ENCODE results near the gene PARP1. TPM values are rescaled to one million over a fixed set of nuclear protein-coding genes. Genes with fewer than 3 reads are reported as not detected.

PARP1 gene
- total RNA-seq, 1 donor from 2014 or later, result 18.4 TPM

DNA sequence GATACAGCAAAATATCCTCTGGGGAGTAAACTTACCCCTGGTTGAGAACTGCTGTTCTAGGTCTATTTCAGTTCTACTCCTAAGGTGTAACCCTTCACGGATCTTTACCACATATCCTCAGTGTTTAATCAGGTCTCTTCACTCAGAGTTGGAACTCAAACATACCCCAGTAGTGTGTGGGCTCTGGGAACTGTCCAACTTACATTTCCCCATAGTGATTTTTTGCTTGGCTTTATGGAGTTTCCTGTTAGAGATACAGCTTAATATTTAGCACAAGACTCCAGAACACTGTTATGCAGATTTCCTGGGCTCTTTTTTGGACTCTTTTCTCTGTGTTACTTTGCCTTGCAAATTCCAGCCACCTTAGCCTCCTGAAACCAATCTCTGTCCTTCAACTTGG lies 72.2 kb downstream of the PARP1 start:
- TF ChIP-seq, protein P1, sequence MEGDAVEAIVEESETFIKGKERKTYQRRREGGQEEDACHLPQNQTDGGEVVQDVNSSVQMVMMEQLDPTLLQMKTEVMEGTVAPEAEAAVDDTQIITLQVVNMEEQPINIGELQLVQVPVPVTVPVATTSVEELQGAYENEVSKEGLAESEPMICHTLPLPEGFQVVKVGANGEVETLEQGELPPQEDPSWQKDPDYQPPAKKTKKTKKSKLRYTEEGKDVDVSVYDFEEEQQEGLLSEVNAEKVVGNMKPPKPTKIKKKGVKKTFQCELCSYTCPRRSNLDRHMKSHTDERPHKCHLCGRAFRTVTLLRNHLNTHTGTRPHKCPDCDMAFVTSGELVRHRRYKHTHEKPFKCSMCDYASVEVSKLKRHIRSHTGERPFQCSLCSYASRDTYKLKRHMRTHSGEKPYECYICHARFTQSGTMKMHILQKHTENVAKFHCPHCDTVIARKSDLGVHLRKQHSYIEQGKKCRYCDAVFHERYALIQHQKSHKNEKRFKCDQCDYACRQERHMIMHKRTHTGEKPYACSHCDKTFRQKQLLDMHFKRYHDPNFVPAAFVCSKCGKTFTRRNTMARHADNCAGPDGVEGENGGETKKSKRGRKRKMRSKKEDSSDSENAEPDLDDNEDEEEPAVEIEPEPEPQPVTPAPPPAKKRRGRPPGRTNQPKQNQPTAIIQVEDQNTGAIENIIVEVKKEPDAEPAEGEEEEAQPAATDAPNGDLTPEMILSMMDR (IDR thresholded peaks at IDR 0.05; ENCODE audit: insufficient read depth, low read length, severe bottlenecking), result no peak
- DNase-seq (ENCODE audit: low read depth) (no peak), FAIRE-seq (no peak)
- Histone ChIP-seq H3K36me3 (ENCODE audit: control insufficient read depth, insufficient read depth, low read length) (no peaks in the 10 kb centered on the region), H3K27me3 (ENCODE audit: control insufficient read depth, insufficient read depth, low read length) (no peaks in the 10 kb centered on the region), H3K4me3 (ENCODE audit: low read depth, low read length) (no peak overlapping the region)

DNA sequence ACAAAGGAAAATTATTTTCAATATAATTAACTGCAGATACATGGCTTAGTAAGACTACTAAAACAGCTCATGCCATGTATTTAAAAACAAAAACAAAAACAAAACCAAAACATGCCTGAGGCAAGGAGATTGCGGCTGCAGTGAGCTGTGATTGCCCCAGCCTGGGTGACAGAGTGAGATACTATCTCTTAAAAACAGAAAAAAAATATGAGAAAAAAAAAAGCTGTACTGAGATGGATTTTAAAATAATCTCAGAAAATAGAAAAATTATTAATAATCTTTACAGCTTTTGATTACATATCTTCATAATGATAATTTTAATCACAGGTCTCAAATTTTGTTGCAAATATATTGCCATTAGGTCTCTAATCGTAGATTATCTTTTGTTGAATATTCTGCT lies 74.9 kb downstream of the PARP1 start:
- H3K27me3 ChIP-seq (ENCODE audit: control insufficient read depth, insufficient read depth, low read length), result no peaks in the 10 kb centered on the region
- TF ChIP-seq, protein P1 (IDR thresholded peaks at IDR 0.05; ENCODE audit: insufficient read depth, low read length, severe bottlenecking), result no peak
- DNase-seq (ENCODE audit: low read depth) (no peak), FAIRE-seq (no peak)
- H3K4me3 ChIP-seq (ENCODE audit: low read depth, low read length), result no peak overlapping the region
- H3K36me3 ChIP-seq (ENCODE audit: control insufficient read depth, insufficient read depth, low read length), result no peaks in the 10 kb centered on the region

DNA sequence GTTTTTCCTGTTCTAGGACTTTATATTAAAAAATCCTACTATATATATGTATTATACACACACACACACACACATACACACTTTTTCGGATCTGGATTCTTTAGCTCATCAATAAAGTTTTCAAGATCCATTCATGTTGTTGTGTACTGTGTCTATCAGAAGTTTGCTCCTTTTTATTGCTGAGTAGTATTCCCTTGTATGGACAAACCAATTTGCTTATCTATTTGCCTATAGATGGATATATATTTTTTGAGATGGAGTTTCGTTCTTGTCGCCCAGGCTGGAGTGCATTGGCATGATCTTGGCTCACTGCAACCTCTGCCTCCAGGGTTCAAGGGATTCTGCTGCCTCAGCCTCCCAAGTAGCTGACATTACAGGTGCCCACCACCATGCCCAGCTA lies 78.7 kb downstream of the PARP1 start:
- H3K4me3 ChIP-seq (ENCODE audit: low read depth, low read length), result no peak overlapping the region
- FAIRE-seq (no peak), DNase-seq (ENCODE audit: low read depth) (no peak)
- H3K27me3 ChIP-seq (ENCODE audit: control insufficient read depth, insufficient read depth, low read length), result no peaks in the 10 kb centered on the region
- no peaks in the 10 kb centered on the region for H3K36me3 ChIP-seq (ENCODE audit: control insufficient read depth, insufficient read depth, low read length)
- TF ChIP-seq, protein P1 (IDR thresholded peaks at IDR 0.05; ENCODE audit: insufficient read depth, low read length, severe bottlenecking), result no peak

DNA sequence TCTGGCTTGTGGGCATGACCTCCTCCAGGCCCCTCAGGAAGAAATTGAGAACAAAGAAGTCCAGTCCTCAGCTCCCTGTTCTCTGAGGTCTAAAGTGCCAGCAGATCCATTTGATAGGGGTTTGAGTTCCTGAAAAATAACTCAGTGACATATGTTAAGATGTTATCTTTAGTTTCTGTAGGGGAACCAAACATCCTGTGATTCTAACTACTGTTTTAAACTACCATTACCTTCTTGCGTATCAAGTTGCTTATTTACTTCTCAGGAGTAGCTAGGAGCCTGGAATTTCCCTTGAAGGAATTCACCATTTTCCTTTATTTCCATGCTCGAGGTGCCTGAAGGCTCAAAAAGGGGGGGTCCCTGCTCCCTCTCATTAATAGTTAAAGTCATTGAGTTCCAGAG lies 80.1 kb downstream of the PARP1 start:
- DNase-seq (ENCODE audit: low read depth), result no peak
- H3K27me3 ChIP-seq (ENCODE audit: control insufficient read depth, insufficient read depth, low read length), result no peaks in the 10 kb centered on the region
- no peak overlapping the region for H3K4me3 ChIP-seq (ENCODE audit: low read depth, low read length)
- TF ChIP-seq, protein P1 (IDR thresholded peaks at IDR 0.05; ENCODE audit: insufficient read depth, low read length, severe bottlenecking), result no peak
- no peak for FAIRE-seq
- no peaks in the 10 kb centered on the region for H3K36me3 ChIP-seq (ENCODE audit: control insufficient read depth, insufficient read depth, low read length)

DNA sequence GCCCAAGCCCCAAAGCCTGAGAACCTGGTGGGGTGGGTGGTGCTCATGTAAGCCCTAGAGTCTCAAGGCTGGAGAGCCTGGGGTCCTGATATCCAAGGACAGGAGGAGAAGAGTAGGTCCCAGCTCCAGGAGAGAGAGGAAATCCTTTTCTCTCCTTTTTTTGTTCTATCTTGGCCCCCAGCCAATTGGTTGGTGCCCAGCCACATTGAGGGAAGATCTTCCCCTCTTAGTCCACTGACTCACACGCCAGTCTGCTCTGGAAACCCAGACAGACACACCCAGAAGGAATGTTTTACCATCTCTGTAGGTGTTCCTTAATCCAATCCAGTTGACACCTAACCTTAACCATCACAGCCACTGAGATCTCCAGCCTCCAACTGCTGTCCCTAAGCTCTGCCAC lies 82.7 kb downstream of the PARP1 start:
- TF ChIP-seq, protein P1 (IDR thresholded peaks at IDR 0.05; ENCODE audit: insufficient read depth, low read length, severe bottlenecking), result no peak
- FAIRE-seq, result no peak
- H3K27me3 ChIP-seq (ENCODE audit: control insufficient read depth, insufficient read depth, low read length), result no peaks in the 10 kb centered on the region
- peak; percentile 75 for DNase-seq (ENCODE audit: low read depth)
- H3K36me3 ChIP-seq (ENCODE audit: control insufficient read depth, insufficient read depth, low read length), result no peaks in the 10 kb centered on the region
- no peak overlapping the region for H3K4me3 ChIP-seq (ENCODE audit: low read depth, low read length)

DNA sequence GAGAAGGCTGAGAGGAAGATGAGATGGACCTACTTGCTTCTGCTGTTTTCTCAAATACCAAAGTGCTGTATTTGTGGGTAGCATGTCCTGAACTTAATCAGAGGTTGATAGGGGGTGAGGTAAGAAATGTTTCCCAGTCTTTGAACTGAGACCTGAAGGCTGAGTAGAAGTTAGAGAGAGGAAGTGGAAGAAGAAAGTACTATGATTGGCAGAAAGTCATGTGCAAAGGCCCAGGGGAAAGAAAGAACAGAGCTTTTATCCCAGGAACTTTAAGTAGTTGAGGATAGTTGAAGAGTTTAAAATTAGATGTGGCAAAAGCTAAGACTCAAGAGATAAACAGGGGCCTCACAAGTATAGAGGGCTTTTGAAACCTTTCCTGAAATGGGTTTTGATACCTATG lies 83.4 kb downstream of the PARP1 start:
- Histone ChIP-seq H3K4me3 (ENCODE audit: low read depth, low read length) (no peak overlapping the region), H3K27me3 (ENCODE audit: control insufficient read depth, insufficient read depth, low read length) (no peaks in the 10 kb centered on the region), H3K36me3 (ENCODE audit: control insufficient read depth, insufficient read depth, low read length) (no peaks in the 10 kb centered on the region)
- TF ChIP-seq, protein P1 (IDR thresholded peaks at IDR 0.05; ENCODE audit: insufficient read depth, low read length, severe bottlenecking), result no peak
- FAIRE-seq, result no peak
- DNase-seq (ENCODE audit: low read depth), result no peak

All from bronchial epithelial cell (primary cell).